ENCODE data around the gene SSNA1.

The SSNA1 gene, protein sequence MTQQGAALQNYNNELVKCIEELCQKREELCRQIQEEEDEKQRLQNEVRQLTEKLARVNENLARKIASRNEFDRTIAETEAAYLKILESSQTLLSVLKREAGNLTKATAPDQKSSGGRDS

DNA sequence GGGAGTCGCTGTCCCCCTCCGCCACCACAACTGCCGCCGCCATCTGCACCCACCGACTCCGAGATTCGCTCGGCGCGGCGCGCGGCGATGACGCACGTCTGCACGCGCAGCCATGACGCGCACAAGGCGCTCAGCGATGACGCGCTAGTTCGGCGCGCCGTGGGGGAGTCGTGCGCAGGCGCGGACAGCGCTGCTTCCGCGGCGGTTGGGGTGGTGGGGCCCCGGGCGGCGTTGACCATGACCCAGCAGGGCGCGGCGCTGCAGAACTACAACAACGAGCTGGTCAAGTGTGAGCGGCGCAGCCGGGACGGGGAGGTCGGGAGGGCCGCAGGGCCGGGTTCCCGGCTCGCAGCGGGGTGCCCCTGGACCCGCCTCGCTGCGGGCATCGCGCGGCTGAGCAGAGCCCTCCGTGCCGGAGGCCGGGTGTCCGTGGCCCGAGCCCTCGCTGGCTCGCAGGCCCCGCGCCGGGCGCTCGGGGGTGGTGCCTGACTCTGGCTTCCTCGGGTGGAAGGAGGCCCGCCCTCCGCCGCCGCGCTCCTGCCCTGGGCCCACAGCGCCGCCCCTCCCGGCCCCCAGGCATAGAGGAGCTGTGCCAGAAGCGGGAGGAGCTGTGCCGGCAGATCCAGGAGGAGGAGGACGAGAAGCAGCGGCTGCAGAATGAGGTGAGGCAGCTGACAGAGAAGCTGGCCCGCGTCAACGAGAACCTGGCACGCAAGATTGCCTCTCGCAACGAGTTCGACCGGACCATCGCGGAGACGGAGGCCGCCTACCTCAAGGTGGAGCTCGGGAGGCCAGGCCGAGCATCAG is at the start of gene SSNA1, which contains the start of gene ANAPC2:
Gene SSNA1 (plus strand): TSS at position 187 of the 807 bp plus-strand sequence. CDS start 51 bp downstream, at position 238.
Gene ANAPC2 (minus strand): TSS at position 71 of the 807 bp plus-strand sequence. CDS start 28 bp downstream, at position 43.
- DNase-seq = peak; percentile 66 to 70

DNA sequence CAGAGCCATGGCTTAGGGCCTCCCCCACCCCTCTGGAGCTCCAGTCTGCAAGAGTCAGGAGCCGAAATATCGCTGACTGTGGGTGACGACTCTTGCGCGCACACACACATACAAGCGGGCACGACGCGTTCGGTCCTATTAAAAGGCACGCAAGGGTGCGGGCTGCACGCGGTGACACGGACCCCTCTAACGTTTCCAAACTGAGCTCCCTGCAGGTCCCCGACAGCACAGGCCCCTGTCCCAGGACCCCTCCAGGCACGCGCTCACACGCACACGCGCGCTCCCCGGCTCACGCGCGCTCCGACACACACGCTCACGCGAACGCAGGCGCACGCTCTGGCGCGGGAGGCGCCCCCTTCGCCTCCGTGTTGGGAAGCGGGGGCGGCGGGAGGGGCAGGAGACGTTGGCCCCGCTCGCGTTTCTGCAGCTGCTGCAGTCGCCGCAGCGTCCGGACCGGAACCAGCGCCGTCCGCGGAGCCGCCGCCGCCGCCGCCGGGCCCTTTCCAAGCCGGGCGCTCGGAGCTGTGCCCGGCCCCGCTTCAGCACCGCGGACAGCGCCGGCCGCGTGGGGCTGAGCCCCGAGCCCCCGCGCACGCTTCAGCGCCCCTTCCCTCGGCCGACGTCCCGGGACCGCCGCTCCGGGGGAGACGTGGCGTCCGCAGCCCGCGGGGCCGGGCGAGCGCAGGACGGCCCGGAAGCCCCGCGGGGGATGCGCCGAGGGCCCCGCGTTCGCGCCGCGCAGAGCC is 49.6 kb upstream of the SSNA1 start, which contains the start of gene GRIN1:
Gene GRIN1 (plus strand): TSS at position 433 of the 746 bp plus-strand sequence. CDS start 333 bp downstream, outside the sequence.
- no peak for DNase-seq

DNA sequence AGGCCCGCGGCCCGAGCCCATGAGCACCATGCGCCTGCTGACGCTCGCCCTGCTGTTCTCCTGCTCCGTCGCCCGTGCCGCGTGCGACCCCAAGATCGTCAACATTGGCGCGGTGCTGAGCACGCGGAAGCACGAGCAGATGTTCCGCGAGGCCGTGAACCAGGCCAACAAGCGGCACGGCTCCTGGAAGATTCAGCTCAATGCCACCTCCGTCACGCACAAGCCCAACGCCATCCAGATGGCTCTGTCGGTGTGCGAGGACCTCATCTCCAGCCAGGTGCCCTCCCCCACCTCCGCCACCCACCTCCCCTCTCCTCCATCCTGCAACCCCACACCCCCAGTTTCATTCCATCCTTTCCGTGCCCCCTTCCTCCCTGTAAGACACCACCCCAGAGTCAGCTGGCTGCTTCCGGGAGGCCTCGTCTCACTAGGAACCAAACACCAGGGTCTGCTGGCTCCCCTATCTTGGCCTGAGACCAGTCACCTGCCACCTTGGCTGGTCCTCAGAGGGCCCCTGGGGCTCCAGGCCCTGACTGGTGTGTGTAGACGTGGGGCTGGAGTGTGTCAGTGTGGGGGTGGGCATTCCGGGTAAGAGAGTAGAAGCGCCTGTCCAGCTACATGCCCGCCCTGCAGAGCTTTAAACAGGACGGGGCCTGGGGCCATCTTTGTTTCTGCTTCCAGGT is 48.9 kb upstream of the SSNA1 start:
- no peak for DNase-seq

DNA sequence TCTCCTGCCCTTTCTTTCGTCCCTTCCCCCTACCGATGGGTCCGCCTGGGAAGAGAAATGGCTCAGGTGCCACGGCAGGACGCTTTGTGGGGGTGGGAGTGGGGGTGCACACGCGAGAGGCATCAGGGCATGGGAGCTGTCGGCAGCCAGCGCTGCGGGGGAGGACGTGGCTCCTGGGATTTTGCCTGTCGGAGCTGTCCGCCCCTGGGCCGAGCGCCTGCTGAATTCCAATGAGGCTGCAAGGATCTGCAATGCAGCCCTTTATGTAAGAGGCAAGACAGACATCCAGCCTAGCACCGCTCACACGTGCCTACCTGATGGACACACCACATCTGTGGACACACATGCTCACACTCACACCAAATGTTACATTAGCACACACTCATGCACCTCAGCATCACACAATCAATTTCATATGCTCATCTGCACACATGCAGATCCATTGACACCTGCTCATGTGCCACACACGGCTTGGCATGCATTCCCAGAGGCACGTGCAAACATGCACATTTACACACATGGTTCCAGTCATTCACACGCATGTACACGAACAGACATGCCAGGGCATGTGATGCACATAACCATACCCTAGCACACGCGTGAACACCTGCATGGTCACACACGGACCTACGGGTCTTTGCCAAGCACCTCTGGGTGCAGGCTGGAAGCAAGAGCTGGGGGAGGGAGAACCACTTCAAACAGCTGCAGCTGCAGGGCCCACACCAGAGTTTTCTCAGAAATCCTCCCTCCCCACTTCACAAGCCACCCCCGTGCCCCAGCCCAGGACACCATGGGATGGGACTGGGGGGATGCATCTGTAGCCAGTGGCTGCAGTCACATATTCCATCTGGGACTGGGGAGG is 48.1 kb upstream of the SSNA1 start:
- DNase-seq = no peak

DNA sequence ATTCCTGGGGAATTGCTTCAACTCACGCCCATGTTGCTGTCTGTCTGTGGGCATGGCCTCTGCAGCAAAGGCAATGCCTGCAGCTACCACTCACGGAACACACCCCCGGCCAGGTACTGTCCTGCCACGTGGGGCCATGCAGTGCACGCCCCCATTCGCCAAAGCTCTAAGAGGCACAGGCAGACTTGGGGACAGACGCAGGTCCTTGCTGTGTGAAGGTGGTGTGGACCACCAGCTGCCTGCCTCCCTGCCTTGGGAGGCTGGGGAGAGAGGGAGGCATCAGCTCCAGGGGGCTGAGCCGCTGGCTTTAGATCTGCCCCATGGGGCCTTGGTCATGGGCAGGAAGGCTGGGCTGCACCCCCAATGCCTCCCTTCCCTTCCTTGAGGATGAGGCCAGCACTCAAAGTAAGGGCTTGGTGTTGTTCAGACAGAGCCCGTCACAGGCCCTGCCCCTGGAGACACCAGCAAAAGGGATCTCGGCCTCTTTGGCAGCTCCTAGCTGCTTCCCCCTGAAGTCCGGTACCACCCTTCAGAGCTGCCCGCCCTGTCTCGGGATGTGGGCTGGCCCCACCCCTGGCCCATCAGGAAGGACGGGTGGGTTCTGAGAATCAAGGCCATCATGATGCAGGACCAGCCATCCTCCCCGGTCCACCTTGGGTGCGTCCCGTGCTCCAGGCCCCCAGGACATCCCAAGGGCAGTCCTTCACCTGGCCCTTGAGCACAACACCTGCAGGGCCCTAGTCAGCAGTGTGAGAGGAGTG is 47.2 kb upstream of the SSNA1 start:
- DNase-seq = no peak

DNA sequence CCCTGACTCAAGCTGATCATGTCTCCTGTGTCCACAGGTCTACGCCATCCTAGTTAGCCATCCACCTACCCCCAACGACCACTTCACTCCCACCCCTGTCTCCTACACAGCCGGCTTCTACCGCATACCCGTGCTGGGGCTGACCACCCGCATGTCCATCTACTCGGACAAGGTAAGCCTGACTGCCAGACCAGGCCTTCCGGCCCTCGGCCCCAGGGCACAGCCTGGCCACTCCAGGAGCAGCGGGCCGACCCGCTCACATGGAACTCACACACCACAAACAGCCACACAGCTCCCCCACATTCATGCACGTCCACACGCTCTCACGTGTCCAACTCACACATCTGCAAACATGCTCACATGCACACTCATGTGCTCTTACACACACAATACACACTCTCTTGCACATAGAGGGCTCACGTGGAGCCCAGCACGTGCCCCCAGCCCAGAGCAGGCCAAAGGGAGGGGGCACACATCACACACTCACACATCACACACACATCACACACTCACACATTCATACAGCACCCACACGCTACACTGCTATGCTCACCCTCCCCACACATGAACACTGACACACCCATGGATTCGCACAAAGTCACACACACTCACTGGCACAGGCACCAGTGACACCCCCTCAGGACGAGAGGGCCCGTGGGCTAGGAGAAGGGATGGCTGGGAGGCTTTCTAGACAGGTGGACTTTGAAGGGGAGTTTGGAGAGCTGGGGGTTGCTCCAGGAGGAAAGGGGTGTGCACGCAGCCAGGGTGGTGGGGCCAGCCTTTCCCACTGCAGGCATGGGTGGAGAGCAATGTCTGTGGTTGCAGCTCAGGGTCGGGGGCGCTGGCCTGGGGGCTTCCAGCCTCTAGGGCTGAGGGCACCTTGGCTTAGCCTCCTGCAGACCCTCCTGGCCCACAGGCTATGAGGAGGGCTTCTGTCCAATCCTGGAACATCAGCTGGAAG is 46.2 kb upstream of the SSNA1 start:
- DNase-seq = no peak

DNA sequence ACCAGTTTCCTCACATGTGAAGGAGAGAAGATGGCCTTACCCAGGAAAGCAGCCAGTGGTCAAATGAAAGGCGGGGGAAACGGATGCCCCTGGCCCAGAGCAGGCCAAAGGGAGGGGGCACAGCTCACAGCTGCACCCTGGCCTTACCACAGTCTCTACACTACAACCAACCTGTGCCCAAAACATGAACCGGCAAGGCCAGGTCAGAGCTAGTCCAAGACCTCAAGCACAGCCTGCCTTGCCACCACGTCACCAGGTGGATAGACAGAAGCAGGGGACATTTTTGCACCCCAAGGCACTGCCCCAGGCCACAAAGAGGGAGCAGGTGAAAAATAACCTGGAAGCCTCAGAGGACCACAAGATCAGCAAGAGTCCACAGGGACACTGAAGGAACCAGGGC is 45.0 kb upstream of the SSNA1 start:
- no peak for DNase-seq

DNA sequence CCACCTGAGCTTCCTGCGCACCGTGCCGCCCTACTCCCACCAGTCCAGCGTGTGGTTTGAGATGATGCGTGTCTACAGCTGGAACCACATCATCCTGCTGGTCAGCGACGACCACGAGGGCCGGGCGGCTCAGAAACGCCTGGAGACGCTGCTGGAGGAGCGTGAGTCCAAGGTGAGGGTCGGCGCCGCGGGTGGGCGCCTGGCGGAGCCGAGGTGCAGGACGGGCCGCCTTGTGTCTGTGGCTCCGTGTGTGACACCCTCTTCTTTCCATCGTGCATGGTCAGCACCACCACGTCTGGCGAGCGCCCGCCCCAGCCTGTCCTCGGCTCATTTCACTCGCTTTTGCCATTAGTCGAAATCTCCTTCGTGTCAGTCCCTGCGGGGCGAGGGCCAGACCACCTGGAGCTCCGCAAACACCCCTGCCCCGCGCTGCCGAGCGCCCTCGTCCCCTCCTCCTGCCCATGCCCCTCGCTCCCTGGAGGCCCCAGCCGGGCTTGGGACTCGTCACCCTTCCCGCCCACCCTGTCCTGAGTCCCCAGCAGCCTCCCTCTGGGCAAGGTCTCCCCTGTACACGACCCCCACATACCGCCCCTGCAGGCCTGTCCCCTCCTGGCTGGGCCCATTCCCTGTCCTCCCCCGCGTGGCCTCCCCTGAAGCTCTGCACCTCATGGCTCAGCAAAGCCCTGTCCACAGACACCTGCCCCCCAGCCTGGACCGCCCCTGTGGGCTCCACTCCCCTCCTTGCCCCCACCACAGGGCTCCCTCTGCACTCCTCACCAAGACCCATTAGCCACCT is 42.5 kb upstream of the SSNA1 start:
- DNase-seq = no peak

DNA sequence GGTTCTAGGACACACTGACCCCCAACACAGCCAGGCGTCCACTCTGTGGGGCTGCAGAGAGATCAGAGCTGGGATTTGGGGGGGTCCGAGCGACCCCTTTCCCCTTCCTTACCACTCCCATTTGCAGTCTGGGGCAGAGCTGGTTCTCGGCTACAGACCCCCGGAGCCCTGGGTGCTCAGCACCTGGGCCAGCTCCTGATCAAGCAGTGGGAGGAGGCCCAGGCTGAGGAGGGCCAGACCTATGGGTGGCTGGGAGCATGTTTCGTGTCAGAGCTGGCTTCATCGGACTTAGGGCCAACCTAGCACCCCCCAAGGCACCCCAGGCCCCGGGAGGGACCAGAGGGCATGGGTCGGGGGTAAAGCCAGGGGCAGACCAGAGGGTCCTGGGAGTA is 42.0 kb upstream of the SSNA1 start:
- no peak for DNase-seq

DNA sequence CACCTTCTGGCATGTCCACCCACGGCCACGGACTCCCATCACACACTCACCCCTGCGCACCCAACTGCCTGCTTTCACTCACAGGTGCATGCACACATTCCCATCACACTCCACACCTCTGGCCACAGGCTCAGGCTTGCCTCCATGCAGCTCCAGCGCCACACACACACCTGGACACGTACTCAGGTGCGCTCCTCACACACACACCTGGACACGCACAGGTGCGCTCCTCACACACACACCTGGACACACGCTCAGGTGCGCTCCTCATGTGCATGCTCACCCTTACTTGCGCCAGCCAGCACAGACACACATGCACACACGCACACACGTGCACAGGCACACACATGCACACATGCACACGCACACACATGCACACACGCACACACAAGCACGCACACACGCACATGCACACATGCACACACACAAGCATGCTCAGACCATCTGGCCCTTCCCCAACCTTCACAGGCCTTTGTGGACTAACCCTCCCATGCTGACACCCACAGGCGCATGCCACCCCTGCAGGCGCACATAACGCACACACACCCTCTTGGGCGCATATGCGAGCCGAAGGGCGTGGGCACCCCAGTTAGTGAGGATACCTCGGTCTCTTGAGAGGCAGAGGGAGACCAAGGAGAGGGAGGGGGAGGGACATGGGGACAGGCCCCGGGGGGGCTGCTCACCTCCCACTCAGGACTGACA is 41.2 kb upstream of the SSNA1 start:
- no peak for DNase-seq

DNA sequence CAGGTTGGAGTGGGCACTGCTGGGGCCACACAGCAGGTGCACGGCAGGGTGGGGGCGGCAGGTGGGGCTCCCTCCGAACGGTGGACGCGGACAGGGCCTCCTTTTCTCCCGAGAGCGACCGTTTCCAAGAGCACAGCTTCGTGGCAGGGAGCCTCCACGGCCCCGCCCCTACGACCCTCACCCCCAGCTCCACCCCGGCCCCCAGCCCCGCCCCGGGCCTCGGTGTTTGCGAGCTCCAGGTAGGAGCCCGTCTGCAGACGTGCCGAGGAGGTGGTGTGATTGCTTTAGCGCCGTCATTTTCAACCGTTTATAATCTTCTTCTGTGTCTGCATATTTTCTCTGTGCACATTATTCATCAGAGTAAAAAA is 40.7 kb upstream of the SSNA1 start:
- DNase-seq = no peak

DNA sequence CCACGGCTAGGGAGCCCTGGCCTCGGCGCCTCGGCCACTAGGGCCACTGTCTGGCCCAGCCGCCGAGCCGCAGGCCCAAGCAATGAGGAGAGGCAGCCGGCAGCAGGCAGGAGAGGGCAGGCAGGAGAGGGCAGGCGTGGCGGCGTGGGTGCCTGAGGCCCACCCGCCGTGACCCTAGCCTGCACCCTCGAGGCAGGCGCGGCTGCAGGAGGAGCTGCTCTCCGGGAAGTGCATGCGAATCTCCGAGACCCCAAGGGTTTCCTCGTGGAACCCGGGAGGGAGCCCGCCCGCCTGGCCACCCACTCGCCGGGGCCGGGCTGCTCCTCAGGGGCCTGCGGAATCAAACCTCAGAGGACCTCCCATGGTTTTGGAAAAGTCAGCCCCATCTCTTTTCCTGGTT is 40.2 kb upstream of the SSNA1 start:
- DNase-seq = no peak

DNA sequence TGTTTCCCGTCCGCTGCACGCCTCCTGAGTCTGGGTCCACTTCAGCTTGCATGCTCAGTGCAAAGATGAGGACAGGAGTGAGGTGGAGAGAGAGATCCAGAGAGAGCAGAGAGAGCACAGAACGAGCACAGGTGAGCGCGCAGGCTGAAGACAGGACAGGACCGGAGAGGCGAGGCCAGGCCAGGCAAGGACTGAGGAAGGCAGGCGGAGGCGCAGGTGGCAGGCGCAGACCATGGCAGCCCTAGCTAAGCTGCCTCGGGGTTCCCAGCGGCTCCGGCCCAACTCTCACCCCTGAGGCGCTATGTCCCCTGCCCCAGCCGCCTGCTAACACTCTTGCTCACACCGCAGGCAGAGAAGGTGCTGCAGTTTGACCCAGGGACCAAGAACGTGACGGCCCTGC is 39.8 kb upstream of the SSNA1 start:
- DNase-seq = no peak

DNA sequence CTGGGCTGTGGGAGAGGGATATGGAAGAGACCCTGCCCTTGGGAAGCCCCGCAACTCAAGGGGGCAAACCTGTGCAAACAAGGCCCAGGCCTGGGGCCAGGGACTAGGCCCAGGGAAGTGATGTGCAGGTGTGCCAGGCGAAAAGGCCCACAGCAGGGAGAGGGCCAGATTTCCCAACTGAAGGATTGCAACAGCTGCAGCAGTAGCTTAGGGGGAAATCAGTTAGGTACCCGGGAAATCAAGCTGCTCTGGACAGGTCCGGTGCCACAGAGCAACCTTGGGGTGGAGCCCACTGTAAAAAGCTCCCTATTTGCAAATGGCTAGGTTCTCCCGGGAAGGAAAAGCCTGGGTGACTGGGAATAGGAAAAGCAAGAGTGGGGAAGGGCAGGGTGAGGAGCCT is 39.1 kb upstream of the SSNA1 start:
- no peak for DNase-seq

DNA sequence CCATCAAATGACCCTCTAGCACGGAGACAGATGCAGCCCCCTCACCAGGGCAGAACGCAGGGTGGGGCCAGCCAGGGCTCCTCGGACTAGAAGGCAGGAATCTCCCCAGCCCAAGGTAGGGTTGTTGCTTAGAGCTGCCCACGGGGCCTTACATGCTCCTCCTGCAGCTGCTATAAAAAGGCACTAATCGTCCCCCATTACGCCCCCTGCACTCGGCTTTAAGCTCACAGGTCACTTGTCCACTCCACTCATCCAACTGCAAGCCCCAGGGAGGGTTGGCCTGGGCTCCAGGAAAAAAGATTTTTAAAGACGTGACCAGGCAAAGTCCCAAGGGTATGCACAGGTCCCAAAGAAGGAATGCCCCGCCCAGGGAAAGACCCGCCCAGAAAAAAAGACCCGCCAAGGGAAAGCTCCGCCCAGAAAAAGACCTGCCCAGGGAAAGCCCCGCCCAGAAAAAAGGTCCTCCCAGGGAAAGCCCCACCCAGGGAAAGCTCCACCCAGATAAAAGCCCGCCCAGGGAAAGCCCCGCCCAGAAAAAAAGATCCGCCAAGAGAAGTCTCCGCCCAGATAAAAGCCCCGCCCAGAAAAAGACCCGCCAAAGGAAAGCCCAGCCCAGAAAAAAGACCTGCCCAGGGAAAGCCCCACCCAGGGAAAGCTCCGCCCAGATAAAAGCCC is 38.4 kb upstream of the SSNA1 start:
- DNase-seq = no peak

DNA sequence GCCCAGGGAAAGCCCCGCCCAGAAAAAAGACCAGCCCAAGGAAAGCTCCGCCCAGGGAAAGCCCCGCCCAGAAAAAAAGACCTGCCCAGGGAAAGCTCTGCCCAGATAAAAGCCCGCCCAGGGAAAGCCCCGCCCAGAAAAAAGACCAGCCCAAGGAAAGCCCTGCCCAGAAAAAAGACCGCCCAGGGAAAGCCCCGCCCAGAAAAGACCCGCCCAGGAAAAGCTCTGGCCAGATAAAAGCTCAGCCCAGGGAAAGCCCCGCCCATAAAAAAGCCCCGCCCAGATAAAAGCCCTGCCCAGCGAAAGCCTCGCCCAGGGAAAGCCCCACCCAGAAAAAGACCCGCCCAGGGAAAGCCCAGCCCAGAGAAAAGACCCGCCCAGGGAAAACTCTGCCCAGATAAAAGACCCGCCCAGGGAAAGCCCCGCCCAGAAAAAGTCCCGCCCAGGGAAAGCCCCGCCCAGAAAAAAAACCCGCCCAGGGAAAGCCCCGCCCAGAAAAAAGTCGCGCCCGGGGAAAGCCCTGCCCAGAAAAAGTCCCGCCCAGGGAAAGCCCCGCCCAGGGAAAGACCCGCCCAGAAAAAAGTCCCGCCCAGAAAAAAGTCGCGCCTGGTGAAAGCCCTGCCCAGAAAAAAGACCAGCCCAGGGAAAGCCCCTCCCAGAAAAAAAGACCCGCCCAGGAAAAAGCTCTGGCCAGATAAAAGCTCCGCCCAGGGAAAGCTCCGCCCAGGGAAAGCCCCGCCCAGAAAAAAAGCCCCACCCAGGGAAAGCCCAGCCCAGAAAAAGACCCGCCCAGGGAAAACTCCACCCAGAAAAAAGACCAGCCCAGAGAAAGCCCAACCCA is 37.6 kb upstream of the SSNA1 start:
- DNase-seq = peak; percentile 39 to 48

DNA sequence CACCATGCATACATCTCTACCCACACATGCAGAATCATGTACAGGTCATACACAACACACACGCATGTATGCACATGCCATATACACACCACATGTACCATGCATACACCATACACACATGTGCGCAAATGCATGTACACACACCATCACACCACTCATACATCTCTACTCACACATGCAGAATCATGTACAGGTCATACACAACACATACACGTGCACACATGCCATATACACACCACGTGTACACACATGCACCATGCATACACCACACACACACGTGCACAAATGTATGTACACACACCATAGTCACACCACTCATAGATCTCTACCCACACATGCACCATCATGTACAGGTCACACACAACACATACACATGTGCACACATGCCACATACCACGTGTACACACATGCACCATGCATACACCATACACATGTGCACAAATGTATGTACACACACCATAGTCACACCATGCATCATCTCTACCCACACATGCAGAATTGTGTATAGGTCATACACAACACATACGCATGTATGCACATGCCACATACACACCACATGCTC is 35.6 kb upstream of the SSNA1 start:
- no peak for DNase-seq

Data from Kasumi-1 (cell line).